AG08395 (cell line): Measurements from ENCODE around the gene KCNS3.
"Not testable (repeated sequence)": the region's sequence is repeated elsewhere in the genome, so short reads cannot be mapped to it uniquely, and the experiment has no call there.

Source experiments
- DNase-seq: peaks from one replicate; pipeline ENCODE4 v3.0.0; 2012; ENCODE audit warnings: mixed read lengths, low spot score

KCNS3 gene

GRCh38 chr2:17950006-17950405 is 71.5 kb downstream of the KCNS3 start:
- DNase-seq = no peak

DNA sequence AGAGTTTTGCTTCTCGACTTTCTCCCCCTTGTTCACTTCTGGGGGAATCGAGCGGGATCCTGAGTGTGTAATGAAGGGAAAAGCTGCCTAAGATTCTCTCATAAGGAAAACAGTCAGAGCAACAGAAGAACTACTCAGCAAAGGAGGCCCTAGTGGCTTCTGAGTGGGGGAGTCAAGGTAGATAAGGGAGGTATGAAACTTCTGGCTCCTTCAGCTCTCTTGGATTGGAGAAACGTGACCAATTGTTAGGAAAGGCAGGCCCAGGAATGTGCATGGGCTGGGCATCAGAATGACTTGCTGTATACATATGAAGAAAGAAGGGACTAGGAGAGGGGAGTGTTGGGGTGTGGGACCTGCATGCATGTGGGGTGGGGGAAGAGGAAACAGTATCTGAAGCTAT is 73.1 kb downstream of the KCNS3 start:
- DNase-seq = no peak

DNA sequence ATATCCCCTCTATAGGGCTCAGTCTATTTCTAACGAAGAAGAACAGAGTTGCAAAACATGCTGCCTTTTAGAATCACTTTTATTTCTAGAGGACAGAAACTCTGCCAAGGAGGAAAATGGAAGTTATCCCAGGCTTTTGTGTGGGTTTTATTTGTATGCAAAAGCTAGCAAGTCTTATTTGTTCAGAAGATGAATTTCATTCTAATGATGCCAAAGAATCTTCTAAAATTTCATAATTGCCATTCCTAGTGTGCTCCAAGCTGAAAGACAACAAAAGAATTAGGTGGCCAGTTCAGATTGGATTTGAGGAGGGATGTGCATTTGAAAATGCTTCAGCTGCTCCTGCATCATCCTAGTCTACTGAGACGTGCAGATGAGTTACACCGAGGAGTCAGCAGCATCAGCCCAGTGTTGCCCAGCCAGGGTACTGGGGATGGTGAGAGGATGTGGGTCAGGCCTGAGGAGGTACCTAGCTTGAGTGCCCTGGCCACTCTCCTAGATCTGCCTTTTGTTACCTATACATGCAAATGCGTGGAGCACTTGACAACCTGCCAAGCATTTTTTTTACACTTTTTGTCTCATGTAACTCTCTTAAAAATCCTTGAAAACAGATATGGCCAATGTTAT is 80.1 kb downstream of the KCNS3 start:
- DNase-seq = no peak

DNA sequence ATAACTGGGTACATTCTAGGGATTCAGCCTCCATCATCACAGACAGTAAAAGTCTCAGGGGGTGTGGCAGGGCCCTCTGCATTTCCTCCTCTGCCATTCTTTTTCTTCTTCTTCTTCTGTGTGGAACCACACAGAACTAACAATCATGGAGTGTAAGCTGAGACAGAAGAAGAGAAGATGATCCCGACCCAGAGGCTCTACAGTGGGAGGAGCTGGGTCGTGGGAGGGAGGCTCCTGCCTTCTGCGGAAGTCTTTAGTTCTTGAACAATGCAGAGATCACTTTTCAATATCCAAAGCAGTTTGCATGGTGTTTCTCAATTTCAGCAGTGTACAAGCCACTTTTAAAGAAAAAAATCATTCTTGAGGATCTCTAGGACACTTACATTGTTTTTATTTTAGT is 80.9 kb downstream of the KCNS3 start:
- DNase-seq = no peak

DNA sequence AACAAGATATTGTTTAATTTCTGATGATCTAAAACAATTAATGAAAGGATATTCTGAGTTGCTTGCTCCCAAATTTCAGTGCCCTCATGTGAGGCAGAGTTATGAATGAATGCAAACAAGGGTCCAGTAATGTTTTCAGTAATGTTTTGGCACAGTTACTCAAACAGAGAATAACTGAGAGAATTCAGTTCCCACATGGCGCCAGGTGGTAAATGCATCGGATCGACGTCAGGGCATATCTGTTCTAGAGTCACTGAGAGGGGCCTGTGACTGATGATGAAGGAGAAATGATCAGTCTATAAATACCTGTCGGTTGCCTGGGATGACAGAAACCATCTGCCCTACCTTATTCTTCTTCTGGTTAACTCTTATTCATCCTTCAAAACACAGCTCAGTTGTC is 81.4 kb downstream of the KCNS3 start:
- no peak for DNase-seq

- no peak for DNase-seq
Observed at GRCh38 chr2:17960925-17961324, 82.5 kb downstream of the KCNS3 start.

GRCh38 chr2:17961789-17962188 is 83.3 kb downstream of the KCNS3 start:
- DNase-seq = no peak

DNA sequence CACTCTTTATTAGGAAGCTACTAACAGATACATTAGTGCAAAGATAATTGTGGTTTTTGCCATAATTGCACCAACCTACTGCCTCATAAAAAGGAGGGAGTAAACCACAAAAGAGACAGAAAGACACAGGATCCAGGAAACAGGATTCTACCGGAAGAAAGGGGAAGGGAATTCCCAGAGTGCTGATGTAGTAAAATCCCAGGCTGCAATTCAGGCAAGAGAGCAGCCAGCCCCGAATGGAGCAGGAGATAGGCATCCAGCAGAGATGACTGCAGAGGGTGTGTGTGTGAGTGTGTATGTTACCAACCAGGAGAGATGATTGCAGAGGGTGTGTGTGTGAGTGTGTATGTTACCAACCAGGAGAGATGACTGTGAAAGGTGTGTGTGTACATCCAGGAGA is 84.4 kb downstream of the KCNS3 start:
- peak; percentile 25 for DNase-seq

DNA sequence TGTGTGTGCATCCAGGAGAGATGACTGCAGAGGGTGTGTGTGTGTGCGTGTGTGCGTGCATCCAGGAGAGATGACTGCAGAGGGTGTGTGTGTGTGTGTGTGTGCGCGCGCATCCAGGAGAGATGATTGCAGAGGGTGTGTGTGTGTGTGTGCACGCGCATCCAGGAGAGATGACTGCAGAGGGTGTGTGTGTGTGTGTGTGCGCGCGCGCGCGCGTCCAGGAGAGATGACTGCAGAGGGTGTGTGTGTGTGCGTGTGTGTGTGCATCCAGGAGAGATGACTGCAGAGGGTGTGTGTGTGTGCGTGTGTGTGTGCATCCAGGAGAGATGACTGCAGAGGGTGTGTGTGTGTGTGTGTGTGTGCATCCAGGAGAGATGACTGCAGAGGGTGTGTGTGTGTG is 85.1 kb downstream of the KCNS3 start:
- not testable (repeated sequence) for DNase-seq

DNA sequence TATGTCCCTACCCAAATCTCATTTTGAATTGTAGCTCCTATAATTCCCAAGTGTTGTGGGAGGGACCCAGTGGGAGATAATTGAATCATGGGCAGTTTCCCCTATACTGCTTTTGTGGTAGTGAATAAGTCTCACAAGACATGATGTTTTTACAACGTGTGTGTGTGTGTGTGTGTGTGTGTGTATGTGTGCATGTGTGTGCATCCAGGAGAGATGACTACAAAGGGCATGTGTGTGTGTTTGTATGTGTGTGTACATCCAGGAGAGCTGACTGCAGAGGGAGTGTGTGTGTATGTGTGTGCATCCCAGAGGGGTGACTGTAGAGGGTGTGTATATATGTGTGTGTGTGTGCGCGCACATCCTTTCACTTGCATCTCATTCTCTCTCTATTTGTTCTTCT is 86.7 kb downstream of the KCNS3 start:
- DNase-seq = no peak

- no peak for DNase-seq
Observed at GRCh38 chr2:17966798-17967197, 88.3 kb downstream of the KCNS3 start.

GRCh38 chr2:17969661-17970060 is 91.2 kb downstream of the KCNS3 start:
- DNase-seq = no peak

DNA sequence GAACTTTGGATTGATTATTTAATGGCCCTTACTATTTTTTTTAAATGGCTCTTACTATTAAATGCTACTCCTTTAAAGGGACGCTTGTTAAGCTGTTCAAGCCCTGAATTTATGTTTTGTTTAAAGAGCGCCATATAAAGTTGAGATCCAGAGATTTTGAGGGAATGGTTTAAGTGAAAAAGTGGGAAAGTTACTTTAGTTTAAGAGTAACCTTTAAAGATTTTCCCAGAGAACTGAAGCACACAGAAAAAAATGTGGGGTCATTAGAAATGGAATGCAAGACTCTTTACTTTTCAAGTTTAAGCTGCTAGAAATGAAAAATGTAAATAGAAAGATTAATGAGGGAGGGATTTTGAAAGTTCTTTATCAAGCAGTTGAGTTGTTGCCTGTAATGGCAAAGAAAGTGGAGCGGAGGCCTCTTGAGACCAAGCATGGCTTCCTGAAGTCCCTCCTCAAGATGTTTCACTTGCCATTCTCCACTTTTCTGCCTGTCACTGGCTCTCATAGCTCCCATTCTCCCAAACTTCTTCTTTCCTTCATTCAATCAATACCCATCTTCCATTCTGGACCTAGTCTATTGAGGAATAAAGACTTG is 93.2 kb downstream of the KCNS3 start:
- no peak for DNase-seq

DNA sequence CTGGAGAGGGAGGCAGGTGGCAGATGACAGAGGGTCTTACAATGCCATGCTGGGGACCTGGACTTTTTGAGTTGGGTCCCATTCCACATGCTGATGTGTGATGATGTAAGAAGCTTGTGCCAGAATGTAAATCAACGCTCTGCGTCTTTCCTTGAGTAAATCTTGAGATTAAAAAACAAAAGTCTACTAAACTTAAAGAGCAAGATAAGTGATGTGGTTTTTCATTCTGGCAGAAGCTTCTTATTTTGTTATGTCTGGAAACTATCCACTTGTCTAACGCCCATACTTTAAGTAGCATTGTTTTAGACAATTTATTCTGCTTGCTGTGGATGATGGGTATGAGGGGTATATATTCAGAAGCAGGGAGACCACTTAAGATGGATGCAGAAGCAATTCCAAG is 94.5 kb downstream of the KCNS3 start:
- no peak for DNase-seq

DNA sequence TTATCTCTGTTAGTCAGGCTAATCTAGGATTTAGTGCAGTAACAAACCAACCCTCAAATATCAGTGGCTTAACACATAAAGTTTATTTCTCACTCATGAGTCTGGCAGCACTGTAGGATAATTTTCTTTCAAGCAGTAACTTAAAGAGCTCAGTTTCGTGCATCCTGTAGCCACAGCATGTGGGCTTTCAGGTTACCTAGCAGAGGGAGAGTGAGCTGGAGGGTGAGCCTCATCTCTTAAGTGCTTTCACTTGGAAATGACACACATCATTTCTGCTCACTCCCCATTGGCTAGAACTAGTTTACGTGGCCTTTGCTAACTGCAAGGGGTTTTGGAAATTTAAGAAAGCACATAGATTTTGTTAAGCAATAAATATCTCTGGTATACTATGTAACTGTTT is 96.9 kb downstream of the KCNS3 start:
- no peak for DNase-seq

DNA sequence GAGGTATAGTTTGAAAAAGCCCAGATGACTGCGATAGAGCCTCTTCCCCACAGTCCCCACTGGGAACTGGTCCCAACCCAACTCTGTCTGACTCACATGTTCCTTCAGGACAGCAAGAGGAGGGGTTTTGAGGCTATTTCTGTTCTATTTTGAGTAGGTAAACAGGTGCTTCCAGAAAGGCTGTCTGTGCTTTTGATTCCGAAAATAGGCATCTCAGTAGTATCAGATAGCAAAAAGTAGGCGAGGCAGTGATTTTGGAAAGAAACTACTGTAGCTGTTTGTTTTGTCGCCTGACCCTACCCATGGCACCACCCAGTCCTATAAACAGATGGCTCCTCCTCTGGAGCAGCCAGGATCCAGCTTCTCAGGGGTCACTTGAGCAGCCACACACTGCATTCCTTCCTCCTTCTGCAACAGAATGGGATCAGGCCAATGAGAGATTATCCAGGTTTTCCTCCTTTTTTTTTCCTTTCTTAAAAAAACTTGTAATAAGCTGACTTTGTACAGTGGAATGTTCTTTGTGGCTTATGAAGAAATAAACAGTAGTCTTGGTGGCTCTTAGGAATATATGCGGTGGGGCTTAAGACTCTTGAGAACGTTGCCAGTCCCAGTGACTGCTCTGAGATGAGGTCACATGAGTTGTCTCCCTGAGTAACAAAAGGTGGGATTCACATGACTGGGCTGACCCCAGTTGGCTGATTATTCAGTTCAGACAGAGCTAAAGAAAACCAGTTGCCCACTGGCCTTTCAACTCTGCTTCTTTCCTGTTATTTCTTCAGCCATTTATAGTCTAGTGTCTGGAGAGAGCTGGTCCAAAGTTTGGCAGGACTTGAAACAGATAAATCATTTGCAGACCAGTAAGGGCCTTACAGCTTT is 98.6 kb downstream of the KCNS3 start:
- peak; percentile 94 for DNase-seq

GRCh38 chr2:17979707-17980106 is 101.2 kb downstream of the KCNS3 start:
- peak; percentile 81 for DNase-seq

DNA sequence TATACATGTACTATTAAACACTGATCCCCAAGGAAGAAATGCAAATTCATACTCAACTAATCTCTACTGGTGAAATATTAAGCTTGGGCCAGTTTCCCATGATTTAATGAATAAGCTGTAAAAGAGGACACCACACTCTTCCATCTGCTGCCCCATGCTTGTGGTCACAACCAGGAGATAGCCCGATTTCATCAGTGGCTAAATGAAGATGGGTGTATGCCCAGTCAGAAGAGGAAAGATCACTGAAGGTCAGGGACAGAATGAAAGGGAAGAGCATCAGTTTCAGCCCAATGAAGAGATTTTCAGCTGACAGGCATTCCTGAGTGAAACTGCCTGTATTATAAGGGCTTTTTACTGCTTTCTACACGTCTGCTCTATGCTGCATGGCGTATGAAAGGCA is 103.5 kb downstream of the KCNS3 start:
- DNase-seq = no peak
